Liver (tissue), 9 donors: ENCODE data around the gene ZNF101. TPM values are rescaled to one million over a fixed set of nuclear protein-coding genes. Genes with fewer than 3 reads are reported as not detected.

Experiments used
- DNase-seq: peaks from one replicate; pipeline ENCODE4 v3.0.0-alpha.2; 2017; ENCODE audit warnings: low spot score
- H3K27ac ChIP-seq, 2 donors: one replicate each; pipeline ENCODE4 v1.7.0; 2013; ENCODE audit warnings: inconsistent platforms in 2 of 2, low read length in 2 of 2, control low read depth in 1 of 2, low read depth in 1 of 2, mild to moderate bottlenecking in 1 of 2
- H3K27me3 ChIP-seq, 4 donors: one replicate each; pipeline versions ENCODE4 v1.6.1 to v1.7.0; 2013; ENCODE audit warnings: low read length in 3 of 4, inconsistent platforms in 1 of 4, mild to moderate bottlenecking in 1 of 4, moderate library complexity in 1 of 4; ENCODE audit not compliant: control insufficient read depth in 4 of 4, insufficient read depth in 4 of 4
- H3K36me3 ChIP-seq, 4 donors: one replicate each; pipeline versions ENCODE4 v1.6.1 to v1.7.0; 2013; ENCODE audit warnings: low read length in 3 of 4, mild to moderate bottlenecking in 3 of 4, low read depth in 1 of 4, moderate library complexity in 1 of 4; ENCODE audit not compliant: control insufficient read depth in 4 of 4, insufficient read depth in 3 of 4
- H3K4me1 ChIP-seq, 4 donors: one replicate each; pipeline versions ENCODE4 v1.6.1 to v1.7.0; 2013; ENCODE audit warnings: low read length in 3 of 4, mild to moderate bottlenecking in 3 of 4, moderate library complexity in 1 of 4; ENCODE audit not compliant: control insufficient read depth in 4 of 4, insufficient read depth in 4 of 4
- H3K4me3 ChIP-seq, 3 donors: one replicate each; pipeline versions ENCODE4 v1.6.1 to v1.7.0; 2013; ENCODE audit warnings: low read length in 3 of 3, control low read depth in 1 of 3, low read depth in 1 of 3, mild to moderate bottlenecking in 1 of 3
- H3K9ac ChIP-seq, 2 donors: one replicate each; pipeline ENCODE4 v1.7.0; 2013; ENCODE audit warnings: low read length in 2 of 2, mild to moderate bottlenecking in 2 of 2, moderate library complexity in 2 of 2, control low read depth in 1 of 2, low read depth in 1 of 2
- H3K9me3 ChIP-seq, 4 donors: one replicate each; pipeline versions ENCODE4 v1.6.1 to v1.7.0; 2013; ENCODE audit warnings: low read length in 3 of 4; ENCODE audit not compliant: control insufficient read depth in 4 of 4
- EGR1 ChIP-seq, 2 donors: IDR thresholded peaks; 2 replicates each; pipeline ENCODE4 v1.6.1; 2016 to 2018; ENCODE audit warnings: antibody characterized with exemption in 2 of 2, low read depth in 2 of 2
- FOXA1 ChIP-seq: IDR thresholded peaks from 2 replicates; pipeline ENCODE4 v1.6.1; 2016; ENCODE audit warnings: antibody characterized with exemption
- FOXA2 ChIP-seq: IDR thresholded peaks from 2 replicates; pipeline ENCODE4 v1.6.1; 2016; ENCODE audit warnings: antibody characterized with exemption
- GABPA ChIP-seq, 2 donors: IDR thresholded peaks in 1 of 2; conservative IDR thresholded peaks in 1 of 2; 2 replicates each; pipeline ENCODE4 v1.6.1; 2016; ENCODE audit warnings: antibody characterized with exemption in 2 of 2, mild to moderate bottlenecking in 1 of 2, moderate library complexity in 1 of 2
- HNF4A ChIP-seq, 2 donors: conservative IDR thresholded peaks; 2 replicates each; pipeline ENCODE4 v1.6.1; 2016; ENCODE audit warnings: antibody characterized with exemption in 2 of 2, mild to moderate bottlenecking in 2 of 2
- HNF4G ChIP-seq: IDR thresholded peaks from 2 replicates; pipeline ENCODE4 v1.6.1; 2016; ENCODE audit warnings: antibody characterized with exemption
- JUND ChIP-seq, 2 donors: IDR thresholded peaks; 2 replicates each; pipeline ENCODE4 v1.6.1; 2016; ENCODE audit warnings: antibody characterized with exemption in 2 of 2
- NR2F2 ChIP-seq: IDR thresholded peaks from 2 replicates; pipeline ENCODE4 v1.6.1; 2016; ENCODE audit warnings: antibody characterized with exemption
- RAD21 ChIP-seq, 2 donors: IDR thresholded peaks; 2 replicates each; pipeline ENCODE4 v1.6.1; 2016; ENCODE audit warnings: antibody characterized with exemption in 2 of 2, mild to moderate bottlenecking in 2 of 2
- RXRA ChIP-seq, 2 donors: IDR thresholded peaks; 2 replicates each; pipeline ENCODE4 v1.6.1; 2017 to 2018; ENCODE audit warnings: antibody characterized with exemption in 2 of 2, mild to moderate bottlenecking in 1 of 2
- SP1 ChIP-seq: IDR thresholded peaks from 2 replicates; pipeline ENCODE4 v1.6.1; 2018; ENCODE audit warnings: antibody characterized with exemption, mild to moderate bottlenecking
- TAF1 ChIP-seq: conservative IDR thresholded peaks from 2 replicates; pipeline ENCODE4 v1.6.1; 2016; ENCODE audit warnings: antibody characterized with exemption, mild to moderate bottlenecking
- YY1 ChIP-seq: IDR thresholded peaks from 2 replicates; pipeline ENCODE4 v1.6.1; 2016; ENCODE audit warnings: antibody characterized with exemption, mild to moderate bottlenecking
- WGBS: extraction: QIAGEN DNeasy Blood & Tissue Kit; methylation state at CpG from one replicate; pipeline ENCODE4 v1.1.7; 2013; 5-methylcytosine and 5-hydroxymethylcytosine counted together
- polyA plus RNA-seq, 2 donors: library from polyadenylated mRNA; stranded (reverse) in 1 of 2; unstranded in 1 of 2; fragments of 200-250 nt in 1 of 2; fragments of >200 nt in 1 of 2; fragmentation: Nextera tagmentation in 1 of 2; extraction: Ambion mirVana in 1 of 2; gene quantifications; one replicate each; pipeline versions ENCODE4 v1.2.1 to v1.2.3, GENCODE V29; 2013 to 2015
- total RNA-seq, 2 donors: library from RNA; depleted of rRNA; stranded (reverse); fragments of >200 nt; gene quantifications; one replicate each; pipeline ENCODE4 v1.2.3, GENCODE V29; 2014
- TF ChIP-seq, protein P1 (sequence below): IDR thresholded peaks from 2 replicates; pipeline ENCODE4 v1.6.1; 2016; ENCODE audit warnings: antibody characterized with exemption
- TF ChIP-seq, protein P2 (sequence below): IDR thresholded peaks from 2 replicates; pipeline ENCODE4 v1.6.1; 2016; ENCODE audit warnings: antibody characterized with exemption, mild to moderate bottlenecking
- TF ChIP-seq, protein P3 (sequence below): fragments of 150-350 bp; IDR thresholded peaks from 2 replicates; pipeline ENCODE4 v1.5.1; 2017; ENCODE audit warnings: improper control_type of control experiment, low read depth, low read length; ENCODE audit not compliant: missing input control
- TF ChIP-seq, protein P4 (sequence below): IDR thresholded peaks from 2 replicates; pipeline ENCODE4 v1.6.1; 2016; ENCODE audit warnings: antibody characterized with exemption
- TF ChIP-seq, protein P5 (sequence below): IDR thresholded peaks from 2 replicates; pipeline ENCODE4 v1.6.1; 2016; ENCODE audit warnings: antibody characterized with exemption
- donor health status: healthy.
- donor health status: healthy.
- donor health status: healthy.
- donor health status: healthy.
- donor health status: healthy.

The ZNF101 gene
- total and polyA plus RNA-seq, 4 donors, result 1.5 to 6.9 (median 3.5) TPM

DNA sequence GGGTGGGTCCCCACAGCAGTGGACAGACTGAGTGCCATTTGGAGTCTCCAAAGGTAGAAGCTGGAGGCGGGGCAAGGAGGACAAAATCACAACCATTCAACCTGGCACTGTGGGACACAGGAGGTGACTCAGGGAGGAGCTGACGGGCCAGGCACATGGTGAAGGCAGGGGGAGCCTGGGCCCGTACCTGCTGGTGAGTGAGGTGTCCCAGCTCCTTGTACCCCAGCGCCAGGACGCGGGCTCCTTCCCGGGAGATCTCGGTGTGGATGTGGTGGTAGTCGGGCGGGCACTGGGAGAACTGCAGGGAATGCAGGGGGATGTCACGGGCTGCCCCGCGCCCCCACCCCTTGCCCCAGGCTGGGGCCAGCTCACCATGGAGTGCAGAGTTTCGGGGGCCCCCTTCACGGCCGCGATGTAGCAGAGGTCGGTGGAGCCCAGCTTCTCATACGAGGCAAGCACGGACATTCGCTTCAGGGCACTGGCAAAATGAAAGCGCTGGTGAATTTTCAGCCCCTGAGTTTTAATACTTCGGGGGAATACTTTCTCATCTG lies 15.0 kb upstream of the ZNF101 start:
- Histone ChIP-seq H3K4me1 (no peaks in the 10 kb centered on the region), H3K9me3 (no peaks in the 10 kb centered on the region), H3K27me3 (no peaks in the 10 kb centered on the region), H3K36me3 (peaks cover 31 to 95% (median 59%) of the 10 kb centered on the region in 4 donors), H3K9ac (no peak overlapping the region), H3K4me3 (no peak overlapping the region), H3K27ac (no peak overlapping the region)
- 98% methylated on average over 23 of the region's 23 CpGs for WGBS
- DNase-seq, result no peak
- TF ChIP-seq RAD21 (IDR thresholded peaks at IDR 0.05), result no peak
- TF ChIP-seq EGR1 (IDR thresholded peaks at IDR 0.05; ENCODE audit: low read depth in 2 of 2), result no peak
- TF ChIP-seq FOXA1, result no peak
- no peak for TF ChIP-seq TAF1
- TF ChIP-seq GABPA (IDR thresholded peaks at IDR 0.05 in 1 of 2, conservative IDR thresholded peaks at IDR 0.05 in 1 of 2), result no peak
- TF ChIP-seq HNF4G, result no peak
- TF ChIP-seq RXRA (IDR thresholded peaks at IDR 0.05), result no peak
- TF ChIP-seq, protein P1, sequence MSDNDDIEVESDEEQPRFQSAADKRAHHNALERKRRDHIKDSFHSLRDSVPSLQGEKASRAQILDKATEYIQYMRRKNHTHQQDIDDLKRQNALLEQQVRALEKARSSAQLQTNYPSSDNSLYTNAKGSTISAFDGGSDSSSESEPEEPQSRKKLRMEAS, result no peak
- no peak for TF ChIP-seq HNF4A (conservative IDR thresholded peaks at IDR 0.05)
- TF ChIP-seq, protein P2, sequence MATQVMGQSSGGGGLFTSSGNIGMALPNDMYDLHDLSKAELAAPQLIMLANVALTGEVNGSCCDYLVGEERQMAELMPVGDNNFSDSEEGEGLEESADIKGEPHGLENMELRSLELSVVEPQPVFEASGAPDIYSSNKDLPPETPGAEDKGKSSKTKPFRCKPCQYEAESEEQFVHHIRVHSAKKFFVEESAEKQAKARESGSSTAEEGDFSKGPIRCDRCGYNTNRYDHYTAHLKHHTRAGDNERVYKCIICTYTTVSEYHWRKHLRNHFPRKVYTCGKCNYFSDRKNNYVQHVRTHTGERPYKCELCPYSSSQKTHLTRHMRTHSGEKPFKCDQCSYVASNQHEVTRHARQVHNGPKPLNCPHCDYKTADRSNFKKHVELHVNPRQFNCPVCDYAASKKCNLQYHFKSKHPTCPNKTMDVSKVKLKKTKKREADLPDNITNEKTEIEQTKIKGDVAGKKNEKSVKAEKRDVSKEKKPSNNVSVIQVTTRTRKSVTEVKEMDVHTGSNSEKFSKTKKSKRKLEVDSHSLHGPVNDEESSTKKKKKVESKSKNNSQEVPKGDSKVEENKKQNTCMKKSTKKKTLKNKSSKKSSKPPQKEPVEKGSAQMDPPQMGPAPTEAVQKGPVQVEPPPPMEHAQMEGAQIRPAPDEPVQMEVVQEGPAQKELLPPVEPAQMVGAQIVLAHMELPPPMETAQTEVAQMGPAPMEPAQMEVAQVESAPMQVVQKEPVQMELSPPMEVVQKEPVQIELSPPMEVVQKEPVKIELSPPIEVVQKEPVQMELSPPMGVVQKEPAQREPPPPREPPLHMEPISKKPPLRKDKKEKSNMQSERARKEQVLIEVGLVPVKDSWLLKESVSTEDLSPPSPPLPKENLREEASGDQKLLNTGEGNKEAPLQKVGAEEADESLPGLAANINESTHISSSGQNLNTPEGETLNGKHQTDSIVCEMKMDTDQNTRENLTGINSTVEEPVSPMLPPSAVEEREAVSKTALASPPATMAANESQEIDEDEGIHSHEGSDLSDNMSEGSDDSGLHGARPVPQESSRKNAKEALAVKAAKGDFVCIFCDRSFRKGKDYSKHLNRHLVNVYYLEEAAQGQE, result no peak
- TF ChIP-seq NR2F2, result no peak
- TF ChIP-seq YY1, result no peak
- TF ChIP-seq SP1, result no peak
- TF ChIP-seq, protein P3, sequence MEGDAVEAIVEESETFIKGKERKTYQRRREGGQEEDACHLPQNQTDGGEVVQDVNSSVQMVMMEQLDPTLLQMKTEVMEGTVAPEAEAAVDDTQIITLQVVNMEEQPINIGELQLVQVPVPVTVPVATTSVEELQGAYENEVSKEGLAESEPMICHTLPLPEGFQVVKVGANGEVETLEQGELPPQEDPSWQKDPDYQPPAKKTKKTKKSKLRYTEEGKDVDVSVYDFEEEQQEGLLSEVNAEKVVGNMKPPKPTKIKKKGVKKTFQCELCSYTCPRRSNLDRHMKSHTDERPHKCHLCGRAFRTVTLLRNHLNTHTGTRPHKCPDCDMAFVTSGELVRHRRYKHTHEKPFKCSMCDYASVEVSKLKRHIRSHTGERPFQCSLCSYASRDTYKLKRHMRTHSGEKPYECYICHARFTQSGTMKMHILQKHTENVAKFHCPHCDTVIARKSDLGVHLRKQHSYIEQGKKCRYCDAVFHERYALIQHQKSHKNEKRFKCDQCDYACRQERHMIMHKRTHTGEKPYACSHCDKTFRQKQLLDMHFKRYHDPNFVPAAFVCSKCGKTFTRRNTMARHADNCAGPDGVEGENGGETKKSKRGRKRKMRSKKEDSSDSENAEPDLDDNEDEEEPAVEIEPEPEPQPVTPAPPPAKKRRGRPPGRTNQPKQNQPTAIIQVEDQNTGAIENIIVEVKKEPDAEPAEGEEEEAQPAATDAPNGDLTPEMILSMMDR, result no peak
- TF ChIP-seq FOXA2, result no peak

DNA sequence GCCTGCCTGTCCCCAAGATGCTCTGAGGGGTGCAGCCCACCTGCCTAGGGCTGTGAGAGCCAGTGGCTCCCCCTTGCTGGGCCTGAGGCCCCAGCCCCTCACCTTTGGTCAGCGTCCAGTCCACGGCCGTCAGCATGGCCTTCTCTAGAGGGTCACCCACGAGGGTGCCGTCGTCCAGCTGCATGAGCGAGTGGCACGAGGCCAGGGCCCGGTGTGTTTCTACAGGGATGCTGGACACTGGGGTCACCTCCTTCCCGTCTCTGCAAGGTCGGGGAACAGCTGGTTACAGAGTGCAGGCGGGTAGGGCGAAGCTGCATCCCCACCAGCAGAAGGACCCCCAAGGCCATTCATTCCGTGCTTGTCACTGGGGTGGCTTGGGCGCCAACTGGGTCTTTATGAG lies 14.2 kb upstream of the ZNF101 start:
- TF ChIP-seq SP1 (no peak), EGR1 (IDR thresholded peaks at IDR 0.05; ENCODE audit: low read depth in 2 of 2) (no peak), JUND (IDR thresholded peaks at IDR 0.05) (no peak), RAD21 (IDR thresholded peaks at IDR 0.05) (no peak), HNF4A (conservative IDR thresholded peaks at IDR 0.05) (no peak), FOXA2 (no peak), YY1 (no peak), NR2F2 (no peak), FOXA1 (no peak), TAF1 (no peak), HNF4G (no peak), RXRA (IDR thresholded peaks at IDR 0.05) (no peak)
- TF ChIP-seq, protein P1, result no peak
- TF ChIP-seq, protein P4, sequence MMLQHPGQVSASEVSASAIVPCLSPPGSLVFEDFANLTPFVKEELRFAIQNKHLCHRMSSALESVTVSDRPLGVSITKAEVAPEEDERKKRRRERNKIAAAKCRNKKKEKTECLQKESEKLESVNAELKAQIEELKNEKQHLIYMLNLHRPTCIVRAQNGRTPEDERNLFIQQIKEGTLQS, result no peak
- TF ChIP-seq, protein P5, sequence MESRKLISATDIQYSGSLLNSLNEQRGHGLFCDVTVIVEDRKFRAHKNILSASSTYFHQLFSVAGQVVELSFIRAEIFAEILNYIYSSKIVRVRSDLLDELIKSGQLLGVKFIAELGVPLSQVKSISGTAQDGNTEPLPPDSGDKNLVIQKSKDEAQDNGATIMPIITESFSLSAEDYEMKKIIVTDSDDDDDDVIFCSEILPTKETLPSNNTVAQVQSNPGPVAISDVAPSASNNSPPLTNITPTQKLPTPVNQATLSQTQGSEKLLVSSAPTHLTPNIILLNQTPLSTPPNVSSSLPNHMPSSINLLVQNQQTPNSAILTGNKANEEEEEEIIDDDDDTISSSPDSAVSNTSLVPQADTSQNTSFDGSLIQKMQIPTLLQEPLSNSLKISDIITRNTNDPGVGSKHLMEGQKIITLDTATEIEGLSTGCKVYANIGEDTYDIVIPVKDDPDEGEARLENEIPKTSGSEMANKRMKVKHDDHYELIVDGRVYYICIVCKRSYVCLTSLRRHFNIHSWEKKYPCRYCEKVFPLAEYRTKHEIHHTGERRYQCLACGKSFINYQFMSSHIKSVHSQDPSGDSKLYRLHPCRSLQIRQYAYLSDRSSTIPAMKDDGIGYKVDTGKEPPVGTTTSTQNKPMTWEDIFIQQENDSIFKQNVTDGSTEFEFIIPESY, result no peak
- TF ChIP-seq, protein P3, result no peak
- Histone ChIP-seq H3K4me1 (no peaks in the 10 kb centered on the region), H3K27me3 (no peaks in the 10 kb centered on the region), H3K9ac (no peak overlapping the region), H3K4me3 (no peak overlapping the region), H3K9me3 (no peaks in the 10 kb centered on the region), H3K27ac (no peak overlapping the region), H3K36me3 (peaks cover 31 to 94% (median 56%) of the 10 kb centered on the region in 4 donors)
- no peak for DNase-seq
- 97% methylated on average over 15 of the region's 15 CpGs for WGBS
